ENCODE results near the gene FHIT.

- no peak for TF ChIP-seq POLR2AphosphoS5 (IDR thresholded peaks at IDR 0.05; ENCODE audit: low read depth, low read length)
- TF ChIP-seq SIN3A (IDR thresholded peaks at IDR 0.05; ENCODE audit: borderline replicate concordance, insufficient read depth, low read length) = no peak
Observed at GRCh38 chr3:59920822-59921221, 1330.4 kb downstream of the FHIT start.
